Activated CD8-positive, alpha-beta T cell treated with anti-CD3 and anti-CD28 coated beads, Interleukin-2, amount 10 ng/mL, durations not matched to agents 7 days and 5 days (primary cell): Measurements from ENCODE around the gene WNT4. TPM values are rescaled to one million over a fixed set of nuclear protein-coding genes. Genes with fewer than 3 reads are reported as not detected.

Experiments
- ATAC-seq: fragments of 150-1000 bp; cut with Tn5 transposase; one replicate; pipeline ENCODE4 v1.10.0; 2021; ENCODE audit warnings: moderate library complexity
- CTCF ChIA-PET: fragments of 350-600 bp; sonication (Branson Sonifier 250); formaldehyde crosslinking; loops from one replicate; lab custom pipeline; 2021; ENCODE audit warnings: antibody characterized with exemption; lab: Charles Lee
- POLR2A ChIA-PET: fragments of 350-600 bp; sonication (Branson Sonifier 250); formaldehyde crosslinking; loops from one replicate; lab custom pipeline; 2021; ENCODE audit warnings: antibody characterized with exemption; lab: Charles Lee
- DNase-seq: peaks from one replicate; pipeline ENCODE4 v3.0.0-alpha.2; 2020
- H3K27ac Mint-ChIP-seq: one replicate; pipeline ENCODE4 v1.8.0; 2021; ENCODE audit warnings: mild to moderate bottlenecking, mixed read lengths
- H3K27me3 Mint-ChIP-seq: one replicate; pipeline ENCODE4 v1.8.0; 2021; ENCODE audit warnings: low read depth, mixed read lengths
- H3K36me3 Mint-ChIP-seq: one replicate; pipeline ENCODE4 v1.8.0; 2021; ENCODE audit warnings: low read depth, mixed read lengths
- H3K4me1 Mint-ChIP-seq: one replicate; pipeline ENCODE4 v1.8.0; 2021; ENCODE audit warnings: low read depth, mixed read lengths
- H3K4me3 Mint-ChIP-seq: one replicate; pipeline ENCODE4 v1.8.0; 2021; ENCODE audit warnings: mild to moderate bottlenecking, mixed read lengths
- H3K9me3 Mint-ChIP-seq: one replicate; pipeline ENCODE4 v1.8.0; 2022; ENCODE audit warnings: mixed read lengths; ENCODE audit not compliant: insufficient read depth
- total RNA-seq, 2 experiments: library from RNA; stranded (reverse); gene quantifications; one replicate each; pipeline ENCODE4 v1.2.3, GENCODE V29; 2021

Gene WNT4
- total RNA-seq, 2 experiments from 2014 or later, result not detected

- ATAC-seq (no peak), DNase-seq (no peak)
- no peak overlapping the region for H3K27ac Mint-ChIP-seq
- no peak overlapping the region for H3K4me3 Mint-ChIP-seq
- H3K36me3 Mint-ChIP-seq, result no peaks in the 10 kb centered on the region
- ChIA-PET CTCF (interaction anchor here (1.7 kb wide), 1 partner anchor 32 kb away, joined by 4 read pairs; no protein-coding TSS in a partner anchor), POLR2A (no interaction called here)
- H3K4me1 Mint-ChIP-seq, result no peaks in the 10 kb centered on the region
- H3K27me3 Mint-ChIP-seq, result peaks cover 25% of the 10 kb centered on the region
- no peaks in the 10 kb centered on the region for H3K9me3 Mint-ChIP-seq
These were observed 5.7 kb downstream of the WNT4 start for GRCh38 chr1:22137004-22137720.

- Mint-ChIP-seq H3K4me3 (no peak overlapping the region), H3K4me1 (no peaks in the 10 kb centered on the region), H3K36me3 (no peaks in the 10 kb centered on the region), H3K9me3 (no peaks in the 10 kb centered on the region), H3K27me3 (peaks cover 4% of the 10 kb centered on the region), H3K27ac (no peak overlapping the region)
- ChIA-PET CTCF (interaction anchor here (1.4 to 1.5 kb wide), 2 partner anchors 10 to 282 kb away, joined by 4 to 6 read pairs; no protein-coding TSS in a partner anchor), POLR2A (no interaction called here)
- DNase-seq (no peak), ATAC-seq (no peak)
These were observed 9.0 kb downstream of the WNT4 start for GRCh38 chr1:22133931-22134324.

GRCh38 chr1:22133247-22133930, 9.5 kb downstream of the WNT4 start:
- Mint-ChIP-seq H3K27ac (no peak overlapping the region), H3K9me3 (no peaks in the 10 kb centered on the region), H3K27me3 (peaks cover 4% of the 10 kb centered on the region), H3K4me1 (no peaks in the 10 kb centered on the region), H3K36me3 (no peaks in the 10 kb centered on the region), H3K4me3 (no peak overlapping the region)
- CTCF ChIA-PET, result interaction anchor here (1.4 to 1.5 kb wide), 2 partner anchors 9 to 283 kb away, joined by 4 to 6 read pairs; no protein-coding TSS in a partner anchor
- ATAC-seq (no peak), DNase-seq (no peak)
- POLR2A ChIA-PET, result no interaction called here

- ATAC-seq (no peak), DNase-seq (no peak)
- H3K9me3 Mint-ChIP-seq, result no peaks in the 10 kb centered on the region
- H3K27me3 Mint-ChIP-seq, result peaks cover 4% of the 10 kb centered on the region
- H3K27ac Mint-ChIP-seq, result no peak overlapping the region
- POLR2A ChIA-PET, result no interaction called here
- no peaks in the 10 kb centered on the region for H3K36me3 Mint-ChIP-seq
- no peaks in the 10 kb centered on the region for H3K4me1 Mint-ChIP-seq
- CTCF ChIA-PET, result interaction anchor here (0.7 to 2.4 kb wide), 5 partner anchors 9 to 284 kb away, joined by 3 to 9 read pairs (median 6); no protein-coding TSS in a partner anchor
- no peak overlapping the region for H3K4me3 Mint-ChIP-seq
These were observed 10.2 kb downstream of the WNT4 start for GRCh38 chr1:22132517-22133235.

- Mint-ChIP-seq H3K27me3 (peaks cover 4% of the 10 kb centered on the region), H3K4me3 (no peak overlapping the region), H3K9me3 (no peaks in the 10 kb centered on the region), H3K4me1 (no peaks in the 10 kb centered on the region), H3K27ac (no peak overlapping the region), H3K36me3 (no peaks in the 10 kb centered on the region)
- DNase-seq, result peak; percentile 62
- peak; percentile 73 for ATAC-seq
- CTCF ChIA-PET, result interaction anchor here (0.7 to 2.4 kb wide), 5 partner anchors 9 to 285 kb away, joined by 3 to 13 read pairs (median 6); no protein-coding TSS in a partner anchor
- POLR2A ChIA-PET, result no interaction called here
These were observed 10.9 kb downstream of the WNT4 start for GRCh38 chr1:22131875-22132486.

GRCh38 chr1:22131062-22131461, 11.8 kb downstream of the WNT4 start:
- H3K4me1 Mint-ChIP-seq, result no peaks in the 10 kb centered on the region
- ChIA-PET POLR2A (no interaction called here), CTCF (interaction anchor here (1.0 to 2.4 kb wide), 7 partner anchors 10 to 286 kb away, joined by 3 to 13 read pairs (median 6); no protein-coding TSS in a partner anchor)
- H3K27me3 Mint-ChIP-seq, result peaks cover 4% of the 10 kb centered on the region
- no peak for ATAC-seq
- H3K4me3 Mint-ChIP-seq, result no peak overlapping the region
- H3K36me3 Mint-ChIP-seq, result no peaks in the 10 kb centered on the region
- H3K27ac Mint-ChIP-seq, result no peak overlapping the region
- DNase-seq, result no peak
- H3K9me3 Mint-ChIP-seq, result no peaks in the 10 kb centered on the region

- DNase-seq (no peak), ATAC-seq (no peak)
- Mint-ChIP-seq H3K9me3 (no peaks in the 10 kb centered on the region), H3K27me3 (no peaks in the 10 kb centered on the region), H3K4me1 (no peaks in the 10 kb centered on the region), H3K36me3 (no peaks in the 10 kb centered on the region), H3K27ac (no peak overlapping the region), H3K4me3 (no peak overlapping the region)
- ChIA-PET POLR2A (no interaction called here), CTCF (interaction anchor here (2.2 kb wide), 1 partner anchor 24 kb away, joined by 9 read pairs; no protein-coding TSS in a partner anchor)
These were observed 13.3 kb downstream of the WNT4 start for GRCh38 chr1:22129501-22130117.

GRCh38 chr1:22128392-22128791, 14.5 kb downstream of the WNT4 start:
- POLR2A ChIA-PET, result no interaction called here
- H3K27ac Mint-ChIP-seq, result no peak overlapping the region
- no peaks in the 10 kb centered on the region for H3K36me3 Mint-ChIP-seq
- no peak overlapping the region for H3K4me3 Mint-ChIP-seq
- CTCF ChIA-PET, result interaction anchor here (1.0 kb wide), 1 partner anchor 288 kb away, joined by 3 read pairs; no protein-coding TSS in a partner anchor
- no peak for DNase-seq
- ATAC-seq, result no peak
- H3K9me3 Mint-ChIP-seq, result no peaks in the 10 kb centered on the region
- H3K4me1 Mint-ChIP-seq, result no peaks in the 10 kb centered on the region
- no peaks in the 10 kb centered on the region for H3K27me3 Mint-ChIP-seq

GRCh38 chr1:22127731-22128130, 15.2 kb downstream of the WNT4 start:
- ChIA-PET CTCF (interaction anchor here (1.0 kb wide), 1 partner anchor 289 kb away, joined by 3 read pairs; no protein-coding TSS in a partner anchor), POLR2A (no interaction called here)
- Mint-ChIP-seq H3K4me1 (no peaks in the 10 kb centered on the region), H3K36me3 (no peaks in the 10 kb centered on the region), H3K27ac (peak overlapping the region; percentile 11), H3K4me3 (no peak overlapping the region), H3K27me3 (no peaks in the 10 kb centered on the region), H3K9me3 (no peaks in the 10 kb centered on the region)
- DNase-seq (no peak), ATAC-seq (no peak)

- ChIA-PET POLR2A (no interaction called here), CTCF (interaction anchor here (1.0 kb wide), 1 partner anchor 289 kb away, joined by 3 read pairs; no protein-coding TSS in a partner anchor)
- Mint-ChIP-seq H3K27me3 (no peaks in the 10 kb centered on the region), H3K27ac (peak overlapping the region; percentile 14), H3K36me3 (no peaks in the 10 kb centered on the region), H3K4me3 (no peak overlapping the region), H3K9me3 (no peaks in the 10 kb centered on the region), H3K4me1 (no peaks in the 10 kb centered on the region)
- DNase-seq, result no peak
- ATAC-seq, result no peak
These were observed 15.6 kb downstream of the WNT4 start for GRCh38 chr1:22127248-22127647.

GRCh38 chr1:22126531-22126930, 16.4 kb downstream of the WNT4 start:
- H3K36me3 Mint-ChIP-seq, result no peaks in the 10 kb centered on the region
- DNase-seq (no peak), ATAC-seq (no peak)
- H3K4me3 Mint-ChIP-seq, result no peak overlapping the region
- ChIA-PET POLR2A (no interaction called here), CTCF (interaction anchor here (0.9 kb wide), 1 partner anchor 21 kb away, joined by 3 read pairs; no protein-coding TSS in a partner anchor)
- H3K27me3 Mint-ChIP-seq, result no peaks in the 10 kb centered on the region
- no peaks in the 10 kb centered on the region for H3K4me1 Mint-ChIP-seq
- no peaks in the 10 kb centered on the region for H3K9me3 Mint-ChIP-seq
- no peak overlapping the region for H3K27ac Mint-ChIP-seq
